Activated CD4-positive, alpha-beta T cell treated with anti-CD3 and anti-CD28 coated beads, Interleukin-2, amount 10 ng/mL, durations not matched to agents 7 days and 5 days (primary cell): ENCODE measurements around the gene RAB11FIP3. TPM values are rescaled to one million over a fixed set of nuclear protein-coding genes. Genes with fewer than 3 reads are reported as not detected.
A peak's percentile ranks its signal among the peaks of the same experiment; 100 is the strongest.
"Not testable (repeated sequence)": the region's sequence is repeated elsewhere in the genome, so short reads cannot be mapped to it uniquely, and the experiment has no call there.

ENCODE experiments used
- CTCF ChIA-PET: fragments of 350-600 bp; sonication (Branson Sonifier 250); formaldehyde crosslinking; loops from one replicate; lab custom pipeline; 2021; ENCODE audit warnings: antibody characterized with exemption; lab: Charles Lee
- POLR2A ChIA-PET: fragments of 350-600 bp; sonication (Branson Sonifier 250); formaldehyde crosslinking; loops from one replicate; lab custom pipeline; 2021; ENCODE audit warnings: antibody characterized with exemption; lab: Charles Lee
- DNase-seq: peaks from one replicate; pipeline ENCODE4 v3.0.0-alpha.2; 2020
- H3K27ac Mint-ChIP-seq: one replicate; pipeline ENCODE4 v1.8.0; 2021; ENCODE audit warnings: mild to moderate bottlenecking, moderate library complexity, mixed read lengths
- H3K27me3 Mint-ChIP-seq: one replicate; pipeline ENCODE4 v1.8.0; 2021; ENCODE audit warnings: mixed read lengths
- H3K36me3 Mint-ChIP-seq: one replicate; pipeline ENCODE4 v1.8.0; 2021; ENCODE audit warnings: low read depth, mixed read lengths
- H3K4me1 Mint-ChIP-seq: one replicate; pipeline ENCODE4 v1.8.0; 2021; ENCODE audit warnings: mixed read lengths
- H3K4me3 Mint-ChIP-seq: one replicate; pipeline ENCODE4 v1.8.0; 2021; ENCODE audit warnings: mild to moderate bottlenecking, moderate library complexity, mixed read lengths
- H3K9me3 Mint-ChIP-seq: one replicate; pipeline ENCODE4 v1.8.0; 2021; ENCODE audit warnings: mixed read lengths
- total RNA-seq, 2 experiments: library from RNA; stranded (reverse); gene quantifications; one replicate each; pipeline ENCODE4 v1.2.3, GENCODE V29; 2021

The RAB11FIP3 gene
- total RNA-seq, 2 experiments from 2014 or later: 22.7 to 26.0 TPM

DNA sequence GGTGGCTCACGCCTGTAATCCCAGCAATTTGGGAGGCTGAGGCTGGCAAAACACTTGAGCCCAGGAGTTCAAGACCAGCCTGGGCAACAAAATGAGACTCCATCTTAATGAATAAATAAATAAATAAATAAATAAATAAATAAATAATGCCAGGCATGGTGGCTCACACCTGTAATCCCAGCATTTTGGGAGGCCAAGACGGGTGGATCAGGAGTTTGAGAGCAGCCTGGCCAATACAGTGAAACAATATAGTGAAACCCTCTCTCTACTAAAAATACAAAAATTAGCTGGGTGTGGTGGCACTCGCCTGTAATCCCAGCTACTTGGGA, 10.3 kb upstream of the RAB11FIP3 start:
- DNase-seq, H3K9me3 Mint-ChIP-seq, H3K4me1 Mint-ChIP-seq, H3K36me3 Mint-ChIP-seq, H3K27me3 Mint-ChIP-seq, POLR2A ChIA-PET, H3K4me3 Mint-ChIP-seq, H3K27ac Mint-ChIP-seq: not testable (repeated sequence)
- CTCF ChIA-PET: interaction anchor here (1.2 to 1.3 kb wide), 2 partner anchors 9 to 14 kb away, joined by 3 read pairs; partner anchors contain the start of gene DECR2

DNA sequence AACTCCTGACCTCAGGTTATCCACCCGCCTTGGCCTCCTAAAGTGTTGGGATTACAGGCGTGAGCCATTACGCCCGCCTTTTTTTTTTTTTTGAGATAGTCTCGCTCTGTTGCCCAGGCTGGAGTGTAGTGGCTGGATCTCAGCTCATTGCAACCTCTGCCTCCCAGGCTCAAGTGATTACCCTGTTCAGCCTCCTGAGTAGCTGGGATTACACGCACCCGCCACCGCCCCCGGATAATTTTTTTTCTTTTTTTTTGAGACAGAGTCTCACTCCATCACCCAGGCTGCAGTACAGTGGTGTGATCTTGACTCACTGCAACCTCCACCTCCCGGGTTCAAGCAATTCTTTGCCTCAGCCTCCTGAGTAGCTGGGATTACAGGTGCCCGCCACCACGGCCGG, 3.3 kb upstream of the RAB11FIP3 start:
- H3K36me3 Mint-ChIP-seq, H3K4me3 Mint-ChIP-seq, DNase-seq, H3K9me3 Mint-ChIP-seq, H3K27ac Mint-ChIP-seq, POLR2A ChIA-PET: not testable (repeated sequence)
- H3K4me1 Mint-ChIP-seq: peaks cover 14% of the 10 kb centered on the region
- CTCF ChIA-PET: interaction anchor here (0.7 to 1.5 kb wide), 2 partner anchors 53 to 149 kb away, joined by 3 read pairs; no protein-coding TSS in a partner anchor
- peaks cover 11% of the 10 kb centered on the region for H3K27me3 Mint-ChIP-seq

DNA sequence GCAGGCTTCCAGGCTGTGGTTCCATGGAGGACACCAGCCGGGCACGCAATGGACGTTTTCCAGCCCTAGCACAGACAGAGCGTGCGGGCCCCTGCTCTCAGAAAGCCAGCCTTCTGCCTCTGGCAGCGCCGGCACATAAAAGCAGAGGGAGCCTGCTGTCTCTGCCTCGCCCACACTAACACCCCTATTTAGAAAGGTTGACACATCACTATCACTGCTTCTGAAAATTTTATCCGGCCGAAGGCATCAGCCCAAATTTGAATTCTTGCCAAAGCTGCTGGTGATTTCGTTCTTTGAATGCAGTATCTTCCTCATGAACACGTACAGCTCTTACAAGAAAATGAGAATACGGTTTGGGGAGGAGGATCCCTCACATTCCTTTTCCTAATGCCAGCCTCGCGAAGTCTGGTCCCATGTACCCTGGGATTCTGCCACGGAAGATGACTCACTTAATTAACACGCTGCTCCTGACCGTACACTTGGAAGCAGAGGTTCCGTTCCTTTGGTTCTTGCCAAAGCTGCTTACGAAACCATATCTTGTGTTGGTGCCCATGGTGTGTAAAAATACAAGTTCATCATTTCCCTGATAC, 1.3 kb upstream of the RAB11FIP3 start:
- CTCF ChIA-PET: interaction anchor here (1.2 kb wide), 1 partner anchor 10 kb away, joined by 3 read pairs; no protein-coding TSS in a partner anchor
- Mint-ChIP-seq H3K4me1 (peaks cover 28% of the 10 kb centered on the region), H3K27ac (peak overlapping the region; percentile 76)

DNA sequence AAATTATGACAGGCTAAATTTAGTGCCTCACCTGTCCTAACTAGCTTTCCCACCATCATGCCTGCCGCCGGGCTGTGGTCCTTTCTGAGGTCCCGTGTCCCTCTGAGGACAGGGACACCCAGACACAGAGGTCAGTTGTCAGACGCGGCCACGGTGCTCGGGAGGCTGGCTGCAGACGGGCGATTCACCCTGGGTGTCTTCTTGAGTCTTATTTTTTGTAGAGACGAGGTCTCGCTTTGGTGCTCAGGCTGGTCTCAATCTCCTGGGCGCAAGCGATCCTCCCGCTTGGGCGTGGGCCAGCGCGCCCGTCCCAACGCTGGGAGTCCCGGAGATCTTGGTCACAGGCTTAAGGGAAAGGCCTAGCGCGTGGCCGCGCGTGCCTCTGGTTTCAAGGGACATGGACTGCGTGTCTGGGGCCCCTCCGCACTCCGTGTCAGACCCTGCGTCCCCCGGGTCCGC, 797 bp upstream of the RAB11FIP3 start:
- no peaks in the 10 kb centered on the region for H3K9me3 Mint-ChIP-seq
- peak overlapping the region; percentile 76 for H3K27ac Mint-ChIP-seq
- no peak for DNase-seq
- H3K27me3 Mint-ChIP-seq: peaks cover 11% of the 10 kb centered on the region
- peaks cover 28% of the 10 kb centered on the region for H3K4me1 Mint-ChIP-seq
- H3K4me3 Mint-ChIP-seq: peak overlapping the region; percentile 81
- CTCF ChIA-PET: interaction anchor here (1.2 kb wide), 1 partner anchor 10 kb away, joined by 3 read pairs; no protein-coding TSS in a partner anchor
- POLR2A ChIA-PET: no interaction called here
- H3K36me3 Mint-ChIP-seq: peaks cover 5% of the 10 kb centered on the region

More for the DNA sequence above, 1.3 kb upstream of the RAB11FIP3 start:
- no peak for DNase-seq
- Mint-ChIP-seq H3K27me3 (peaks cover 11% of the 10 kb centered on the region), H3K36me3 (peaks cover 5% of the 10 kb centered on the region), H3K4me3 (peak overlapping the region; percentile 81), H3K9me3 (no peaks in the 10 kb centered on the region)
- POLR2A ChIA-PET: no interaction called here

DNA sequence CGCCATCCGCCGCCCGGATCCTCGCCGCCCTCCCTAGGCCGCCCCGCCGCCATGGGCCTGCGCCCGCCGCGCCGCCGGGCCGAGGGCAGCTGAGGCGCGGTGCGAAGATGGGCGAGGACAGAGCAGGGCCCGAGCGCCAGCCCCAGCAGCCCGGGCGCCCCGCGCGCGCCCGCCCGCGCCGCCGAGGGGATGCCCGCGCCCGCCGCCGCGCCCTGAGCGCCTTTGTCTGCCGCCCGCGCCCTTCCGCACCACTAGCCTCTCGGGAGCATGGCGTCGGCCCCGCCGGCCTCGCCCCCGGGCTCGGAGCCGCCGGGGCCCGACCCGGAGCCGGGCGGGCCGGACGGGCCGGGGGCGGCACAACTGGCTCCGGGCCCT, 278 bp downstream of the RAB11FIP3 start:
- Mint-ChIP-seq H3K4me1 (peaks cover 28% of the 10 kb centered on the region), H3K9me3 (no peaks in the 10 kb centered on the region), H3K27me3 (peaks cover 11% of the 10 kb centered on the region), H3K27ac (peak overlapping the region; percentile 64), H3K4me3 (peak overlapping the region; percentile 81), H3K36me3 (peaks cover 5% of the 10 kb centered on the region)
- POLR2A ChIA-PET: interaction anchor here (0.7 kb wide), 1 partner anchor 12 kb away, joined by 3 read pairs; no protein-coding TSS in a partner anchor
- DNase-seq: no peak
- CTCF ChIA-PET: no interaction called here

DNA sequence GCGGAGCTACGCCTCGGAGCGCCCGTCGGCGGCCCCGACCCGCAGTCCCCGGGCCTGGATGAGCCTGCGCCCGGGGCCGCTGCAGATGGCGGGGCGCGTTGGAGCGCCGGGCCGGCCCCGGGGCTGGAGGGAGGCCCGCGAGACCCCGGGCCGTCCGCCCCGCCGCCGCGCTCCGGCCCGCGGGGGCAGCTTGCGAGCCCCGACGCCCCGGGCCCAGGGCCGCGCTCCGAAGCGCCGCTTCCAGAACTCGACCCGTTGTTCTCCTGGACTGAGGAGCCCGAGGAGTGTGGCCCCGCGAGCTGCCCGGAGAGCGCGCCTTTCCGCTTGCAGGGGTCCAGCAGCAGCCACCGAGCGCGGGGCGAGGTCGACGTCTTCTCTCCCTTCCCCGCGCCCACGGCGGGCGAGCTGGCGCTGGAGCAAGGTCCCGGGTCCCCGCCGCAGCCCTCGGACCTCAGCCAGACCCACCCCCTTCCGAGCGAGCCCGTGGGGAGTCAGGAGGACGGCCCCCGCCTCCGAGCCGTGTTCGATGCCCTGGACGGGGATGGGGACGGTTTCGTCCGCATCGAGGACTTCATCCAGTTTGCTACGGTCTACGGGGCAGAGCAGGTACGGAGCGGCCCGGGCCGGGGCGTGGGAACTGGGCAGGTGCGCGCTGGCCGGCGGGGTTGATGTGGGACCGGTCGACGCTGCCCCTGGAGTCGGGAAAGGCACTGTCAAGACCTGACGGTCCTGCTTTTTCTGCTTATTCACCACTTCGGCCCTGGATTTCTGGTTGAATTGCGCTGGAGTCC, 861 bp downstream of the RAB11FIP3 start:
- Mint-ChIP-seq H3K36me3 (peaks cover 5% of the 10 kb centered on the region), H3K9me3 (no peaks in the 10 kb centered on the region), H3K27ac (peak overlapping the region; percentile 48), H3K4me1 (peaks cover 28% of the 10 kb centered on the region), H3K27me3 (peaks cover 11% of the 10 kb centered on the region), H3K4me3 (peak overlapping the region; percentile 69)
- no peak for DNase-seq
- ChIA-PET CTCF (no interaction called here), POLR2A (interaction anchor here (0.7 kb wide), 1 partner anchor 12 kb away, joined by 3 read pairs; no protein-coding TSS in a partner anchor)

DNA sequence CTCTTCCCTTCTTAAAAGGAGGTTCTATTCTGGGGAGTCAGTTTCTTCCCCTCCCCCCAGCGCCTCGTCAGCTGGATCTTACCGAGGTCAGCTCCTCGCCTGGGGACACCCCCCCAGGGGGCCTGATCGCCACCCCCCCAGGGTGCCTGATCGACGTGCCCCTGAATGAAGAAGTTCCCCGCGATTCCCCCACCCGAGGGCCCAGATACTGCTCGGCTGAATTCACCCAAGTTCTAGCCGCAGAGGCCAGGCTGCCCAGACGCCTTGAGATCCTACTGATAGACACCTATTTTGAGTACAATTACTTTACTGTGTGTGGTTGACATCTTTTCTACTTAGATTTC, 1.4 kb downstream of the RAB11FIP3 start:
- ChIA-PET POLR2A (no interaction called here), CTCF (no interaction called here)
- Mint-ChIP-seq H3K9me3 (no peaks in the 10 kb centered on the region), H3K27ac (peak overlapping the region; percentile 48), H3K4me1 (peaks cover 28% of the 10 kb centered on the region), H3K27me3 (peaks cover 11% of the 10 kb centered on the region), H3K36me3 (peaks cover 5% of the 10 kb centered on the region), H3K4me3 (peak overlapping the region; percentile 69)
- DNase-seq: no peak

DNA sequence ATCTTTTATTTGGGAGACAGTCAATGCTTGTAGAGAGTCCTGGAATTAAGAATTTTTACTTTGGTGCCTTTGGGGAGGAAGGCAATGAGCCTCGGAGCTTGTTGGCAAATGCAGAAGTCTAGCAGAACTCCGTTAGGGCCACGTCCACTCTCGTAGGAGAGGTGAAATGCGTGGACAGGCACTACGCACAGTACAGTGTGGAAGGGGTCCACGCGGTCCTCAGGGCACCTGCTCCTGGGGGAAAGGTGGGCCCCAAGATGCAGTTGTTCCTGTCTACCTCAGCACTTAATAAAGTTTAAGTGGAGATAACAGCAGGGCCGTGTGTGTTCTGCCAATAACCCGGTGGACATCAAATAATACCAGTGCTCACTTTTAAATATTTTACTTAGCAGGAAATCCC, 1.8 kb downstream of the RAB11FIP3 start:
- ChIA-PET CTCF (no interaction called here), POLR2A (no interaction called here)

DNA sequence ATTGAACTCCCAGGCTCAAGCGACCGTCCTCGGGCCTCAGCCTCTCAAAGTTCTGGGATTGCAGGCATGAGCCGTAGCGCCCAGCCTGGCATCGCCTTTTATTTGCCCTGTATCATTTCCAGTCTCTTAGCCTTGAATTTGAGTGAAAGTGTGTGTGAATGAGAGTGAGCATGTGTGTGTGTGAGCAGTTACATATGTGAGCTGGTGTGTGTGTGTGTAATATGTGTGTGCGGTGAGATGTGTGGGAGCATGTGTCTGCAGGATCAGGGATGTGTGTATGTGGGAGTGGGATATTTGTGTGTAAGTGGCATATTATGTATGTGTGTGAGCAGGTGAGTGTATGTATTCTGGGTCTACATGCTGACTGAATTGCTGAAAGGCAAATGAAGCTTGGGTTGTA, 5.5 kb downstream of the RAB11FIP3 start:
- Mint-ChIP-seq H3K4me1 (peaks cover 20% of the 10 kb centered on the region), H3K9me3 (no peaks in the 10 kb centered on the region), H3K4me3 (no peak overlapping the region), H3K36me3 (peaks cover 9% of the 10 kb centered on the region), H3K27ac (no peak overlapping the region), H3K27me3 (no peaks in the 10 kb centered on the region)
- ChIA-PET CTCF (interaction anchor here (0.6 kb wide), 1 partner anchor 1773 kb away, joined by 3 read pairs; no protein-coding TSS in a partner anchor), POLR2A (no interaction called here)
- DNase-seq: no peak

More for the DNA sequence above, 1.8 kb downstream of the RAB11FIP3 start:
- H3K9me3 Mint-ChIP-seq: no peaks in the 10 kb centered on the region
- no peak for DNase-seq
- H3K4me1 Mint-ChIP-seq: peaks cover 28% of the 10 kb centered on the region
- peaks cover 5% of the 10 kb centered on the region for H3K36me3 Mint-ChIP-seq
- peaks cover 11% of the 10 kb centered on the region for H3K27me3 Mint-ChIP-seq
- peak overlapping the region; percentile 69 for H3K4me3 Mint-ChIP-seq
- H3K27ac Mint-ChIP-seq: peak overlapping the region; percentile 27

DNA sequence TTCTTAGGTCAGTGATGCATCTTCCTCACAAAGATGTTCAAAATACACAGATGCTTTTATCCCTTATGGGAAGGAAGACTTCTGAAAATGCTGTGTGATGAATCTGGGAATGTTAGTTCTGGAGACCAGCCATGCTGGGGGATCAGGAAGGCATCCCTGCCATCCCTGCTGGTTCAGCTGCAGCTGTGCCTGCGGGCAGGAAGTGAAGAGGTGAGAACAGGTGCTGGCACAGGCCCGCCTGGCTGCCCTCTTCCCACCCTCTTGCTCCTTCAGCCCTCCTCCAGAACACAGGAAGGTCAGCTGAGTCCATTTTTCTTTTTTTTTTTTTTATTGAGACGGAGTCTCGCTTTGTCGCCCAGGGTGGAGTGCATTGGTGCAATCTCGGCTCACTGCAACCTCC, 15.2 kb downstream of the RAB11FIP3 start:
- Mint-ChIP-seq H3K4me1 (no peaks in the 10 kb centered on the region), H3K9me3 (no peaks in the 10 kb centered on the region), H3K36me3 (no peaks in the 10 kb centered on the region), H3K27ac (no peak overlapping the region), H3K27me3 (no peaks in the 10 kb centered on the region), H3K4me3 (no peak overlapping the region)
- ChIA-PET CTCF (no interaction called here), POLR2A (no interaction called here)
- DNase-seq: no peak

DNA sequence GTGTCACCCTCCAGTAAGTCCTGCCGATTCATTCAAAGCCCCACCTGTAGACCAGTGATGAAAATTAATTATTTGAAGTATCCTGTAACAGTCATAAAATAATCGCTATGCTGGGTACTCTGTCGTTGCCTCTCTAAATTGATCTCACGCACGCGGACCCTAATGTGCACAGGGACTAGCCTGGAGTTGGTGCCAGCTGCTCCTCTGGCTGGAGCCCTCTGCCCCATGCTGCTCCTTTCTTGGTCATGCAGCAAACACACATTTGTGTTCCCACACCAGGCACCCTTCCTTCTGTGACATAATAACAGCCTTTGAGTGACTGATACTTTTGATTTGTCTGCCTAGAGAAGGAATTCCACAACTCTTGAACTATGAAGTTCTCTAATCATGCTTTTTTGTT, 16.0 kb downstream of the RAB11FIP3 start:
- no peak overlapping the region for H3K27ac Mint-ChIP-seq
- H3K9me3 Mint-ChIP-seq: no peaks in the 10 kb centered on the region
- POLR2A ChIA-PET: no interaction called here
- DNase-seq: no peak
- no peaks in the 10 kb centered on the region for H3K36me3 Mint-ChIP-seq
- no peaks in the 10 kb centered on the region for H3K27me3 Mint-ChIP-seq
- H3K4me1 Mint-ChIP-seq: no peaks in the 10 kb centered on the region
- no peak overlapping the region for H3K4me3 Mint-ChIP-seq
- CTCF ChIA-PET: no interaction called here

DNA sequence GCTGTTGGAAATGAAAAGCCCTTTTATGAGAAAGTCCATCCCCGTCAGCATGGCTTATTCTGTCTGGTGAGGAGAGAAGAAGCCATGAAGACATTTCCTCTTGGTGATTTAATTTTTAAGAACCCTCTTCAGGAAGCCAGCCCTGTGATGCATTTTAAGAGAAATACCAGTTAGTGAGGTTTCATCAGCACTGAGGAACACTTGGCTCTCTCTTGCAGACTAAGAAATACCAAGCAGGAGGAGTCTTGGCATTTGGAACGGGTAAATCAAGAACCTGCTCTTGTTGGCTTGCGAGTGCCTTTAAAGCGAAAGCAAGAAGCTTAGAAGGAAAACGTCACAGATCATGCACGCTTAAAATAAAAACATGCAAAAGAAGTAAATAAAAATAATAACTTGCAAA, 17.5 kb downstream of the RAB11FIP3 start:
- ChIA-PET POLR2A (no interaction called here), CTCF (no interaction called here)
- Mint-ChIP-seq H3K36me3 (no peaks in the 10 kb centered on the region), H3K9me3 (no peaks in the 10 kb centered on the region), H3K4me1 (no peaks in the 10 kb centered on the region), H3K4me3 (no peak overlapping the region), H3K27me3 (no peaks in the 10 kb centered on the region), H3K27ac (no peak overlapping the region)
- no peak for DNase-seq

DNA sequence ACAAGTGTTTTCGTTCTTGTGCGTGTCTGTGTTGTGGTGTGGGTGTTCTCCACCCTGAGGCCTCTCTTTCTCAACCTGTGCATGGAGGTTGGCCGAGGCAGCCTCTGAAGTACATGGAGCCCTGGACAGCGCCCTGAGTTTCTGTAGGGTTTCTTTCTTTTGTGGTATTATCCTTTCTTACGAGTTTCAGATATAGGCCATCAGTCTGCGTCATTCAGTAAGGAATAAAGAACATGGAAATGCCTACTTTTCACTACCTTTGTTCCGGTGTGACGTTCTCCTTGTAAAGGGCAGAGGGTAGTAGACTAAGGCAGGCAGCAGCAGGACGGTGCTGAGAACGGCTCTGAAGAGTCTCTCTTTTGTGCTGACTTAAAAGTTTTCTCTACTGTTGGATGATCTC, 18.6 kb downstream of the RAB11FIP3 start:
- H3K9me3 Mint-ChIP-seq: no peaks in the 10 kb centered on the region
- H3K4me1 Mint-ChIP-seq: no peaks in the 10 kb centered on the region

More for the DNA sequence above, 18.6 kb downstream of the RAB11FIP3 start:
- no peak overlapping the region for H3K27ac Mint-ChIP-seq
- no peak for DNase-seq
- no peaks in the 10 kb centered on the region for H3K36me3 Mint-ChIP-seq
- POLR2A ChIA-PET: no interaction called here
- H3K4me3 Mint-ChIP-seq: no peak overlapping the region
- CTCF ChIA-PET: interaction anchor here (0.5 kb wide), 1 partner anchor 57 kb away, joined by 5 read pairs; no protein-coding TSS in a partner anchor
- no peaks in the 10 kb centered on the region for H3K27me3 Mint-ChIP-seq
